SK-N-SH treated with all-trans-retinoic acid at 6 μM for 48 hours (cell line): Measurements from ENCODE around the gene CSNK2A2.

Source experiments
- ATAC-seq: fragments of 200-7000 bp; cut with Tn5 transposase; 3 replicates; pipeline ENCODE4 v1.9.1; 2020; ENCODE audit warnings: mild to moderate bottlenecking, moderate library complexity
- ARNTL ChIP-seq: fragments of 450-650 bp; formaldehyde crosslinking; IDR thresholded peaks from 2 replicates; pipeline ENCODE4 v1.5.0; 2020; ENCODE audit warnings: low read depth, mild to moderate bottlenecking, moderate library complexity, borderline replicate concordance
- CSDC2 ChIP-seq: fragments of 250-450 bp; sonication (Bioruptor Pico); IDR thresholded peaks from 2 replicates; pipeline ENCODE4 v1.5.0; 2020; ENCODE audit warnings: mild to moderate bottlenecking, moderate library complexity
- CSRNP3 ChIP-seq: fragments of 250-450 bp; sonication (Bioruptor Pico); IDR thresholded peaks from 2 replicates; pipeline ENCODE4 v1.5.1; 2021; ENCODE audit warnings: mild to moderate bottlenecking, moderate library complexity
- ESRRG ChIP-seq: fragments of 250-450 bp; sonication (Bioruptor Pico); IDR thresholded peaks from 2 replicates; pipeline ENCODE4 v1.6.1; 2021; ENCODE audit warnings: mild to moderate bottlenecking
- ISL1 ChIP-seq: fragments of 250-450 bp; sonication (Bioruptor Pico); IDR thresholded peaks from 2 replicates; pipeline ENCODE4 v2.1.2; 2022; ENCODE audit warnings: mild to moderate bottlenecking, moderate library complexity
- PPARA ChIP-seq: fragments of 250-450 bp; sonication (Bioruptor Pico); IDR thresholded peaks from 2 replicates; pipeline ENCODE4 v1.5.0; 2020; ENCODE audit warnings: mild to moderate bottlenecking, borderline replicate concordance
- RARB ChIP-seq: fragments of 250-450 bp; sonication (Bioruptor Pico); IDR thresholded peaks from 2 replicates; pipeline ENCODE4 v1.8.0; 2021; ENCODE audit warnings: mild to moderate bottlenecking, moderate library complexity
- SNAI2 ChIP-seq: fragments of 250-450 bp; sonication (Bioruptor Pico); IDR thresholded peaks from 2 replicates; pipeline ENCODE4 v1.5.0; 2020; ENCODE audit warnings: mild to moderate bottlenecking, moderate library complexity
- TCF4 ChIP-seq: fragments of 250-450 bp; sonication (Bioruptor Pico); IDR thresholded peaks from 2 replicates; pipeline ENCODE4 v1.8.0; 2021; ENCODE audit warnings: mild to moderate bottlenecking, moderate library complexity, borderline replicate concordance
- TOX ChIP-seq: fragments of 250-450 bp; sonication (Bioruptor Pico); IDR thresholded peaks from 2 replicates; pipeline ENCODE4 v1.8.0; 2021; ENCODE audit warnings: mild to moderate bottlenecking, moderate library complexity, borderline replicate concordance
- TSHZ2 ChIP-seq: fragments of 250-450 bp; sonication (Bioruptor Pico); IDR thresholded peaks from 2 replicates; pipeline ENCODE4 v1.5.0; 2020; ENCODE audit warnings: mild to moderate bottlenecking, moderate library complexity
- ZFP3 ChIP-seq: fragments of 250-450 bp; sonication (Bioruptor Pico); IDR thresholded peaks from 2 replicates; pipeline ENCODE4 v1.5.0; 2020; ENCODE audit warnings: mild to moderate bottlenecking, moderate library complexity
- ZFP30 ChIP-seq: fragments of 450-650 bp; formaldehyde crosslinking; IDR thresholded peaks from 2 replicates; pipeline ENCODE4 v1.5.0; 2022; ENCODE audit warnings: mild to moderate bottlenecking, moderate library complexity
- ZNF70 ChIP-seq: fragments of 450-650 bp; formaldehyde crosslinking; IDR thresholded peaks from 2 replicates; pipeline ENCODE4 v1.5.0; 2020; ENCODE audit warnings: mild to moderate bottlenecking, moderate library complexity
- ZNF8 ChIP-seq: fragments of 450-650 bp; formaldehyde crosslinking; IDR thresholded peaks from 2 replicates; pipeline ENCODE4 v1.5.0; 2020; ENCODE audit warnings: mild to moderate bottlenecking, moderate library complexity
- TF ChIP-seq, protein P1 (sequence below): fragments of 250-450 bp; sonication (Bioruptor Pico); IDR thresholded peaks from 2 replicates; pipeline ENCODE4 v1.8.0; 2021; ENCODE audit warnings: low read depth, mild to moderate bottlenecking, moderate library complexity, borderline replicate concordance
- TF ChIP-seq, protein P2 (sequence below): fragments of 250-450 bp; sonication (Bioruptor Pico); IDR thresholded peaks from 2 replicates; pipeline ENCODE4 v1.8.0; 2020; ENCODE audit warnings: mild to moderate bottlenecking, moderate library complexity, borderline replicate concordance
- TF ChIP-seq, protein P3 (sequence below): fragments of 250-450 bp; sonication (Bioruptor Pico); IDR thresholded peaks from 2 replicates; pipeline ENCODE4 v1.5.1; 2020; ENCODE audit warnings: low read depth, mild to moderate bottlenecking, moderate library complexity

Gene CSNK2A2

GRCh38 chr16:58217311-58217925, 19.5 kb upstream of the CSNK2A2 start (continued):
- TF ChIP-seq CSRNP3 (CRISPR knock-in tag) (no peak), RARB (no peak)

GRCh38 chr16:58212824-58213655, 15.1 kb upstream of the CSNK2A2 start:
- ATAC-seq: no peak
- TF ChIP-seq RARB: no peak

DNA sequence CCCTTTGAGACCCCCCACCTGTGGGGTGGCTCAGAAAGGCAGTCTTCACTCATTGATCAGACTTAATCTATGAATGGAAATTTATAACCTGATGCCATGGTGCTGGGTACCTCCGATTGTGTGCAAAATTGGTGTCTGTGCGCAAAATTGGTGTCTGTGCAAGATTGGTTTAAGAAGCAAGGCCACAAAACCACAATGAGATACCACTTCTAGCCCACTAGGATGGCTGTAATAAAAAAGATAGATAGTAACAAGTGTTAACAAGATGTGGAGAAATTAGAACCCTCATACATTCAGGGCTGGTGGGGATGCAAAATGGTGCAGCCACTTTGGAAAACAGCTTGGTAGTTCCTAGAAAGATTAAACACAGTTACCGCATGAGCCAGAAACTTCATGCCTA, 13.9 kb upstream of the CSNK2A2 start:
- no peak for ATAC-seq
- TF ChIP-seq ZFP3 (CRISPR knock-in tag) (no peak), ZNF70 (CRISPR knock-in tag) (no peak), PPARA (CRISPR knock-in tag) (no peak), RARB (no peak), TOX (no peak), ARNTL (CRISPR knock-in tag) (no peak), ZFP30 (CRISPR knock-in tag) (no peak), ISL1 (CRISPR knock-in tag) (no peak), ESRRG (CRISPR knock-in tag) (no peak)
- TF ChIP-seq, protein P1, sequence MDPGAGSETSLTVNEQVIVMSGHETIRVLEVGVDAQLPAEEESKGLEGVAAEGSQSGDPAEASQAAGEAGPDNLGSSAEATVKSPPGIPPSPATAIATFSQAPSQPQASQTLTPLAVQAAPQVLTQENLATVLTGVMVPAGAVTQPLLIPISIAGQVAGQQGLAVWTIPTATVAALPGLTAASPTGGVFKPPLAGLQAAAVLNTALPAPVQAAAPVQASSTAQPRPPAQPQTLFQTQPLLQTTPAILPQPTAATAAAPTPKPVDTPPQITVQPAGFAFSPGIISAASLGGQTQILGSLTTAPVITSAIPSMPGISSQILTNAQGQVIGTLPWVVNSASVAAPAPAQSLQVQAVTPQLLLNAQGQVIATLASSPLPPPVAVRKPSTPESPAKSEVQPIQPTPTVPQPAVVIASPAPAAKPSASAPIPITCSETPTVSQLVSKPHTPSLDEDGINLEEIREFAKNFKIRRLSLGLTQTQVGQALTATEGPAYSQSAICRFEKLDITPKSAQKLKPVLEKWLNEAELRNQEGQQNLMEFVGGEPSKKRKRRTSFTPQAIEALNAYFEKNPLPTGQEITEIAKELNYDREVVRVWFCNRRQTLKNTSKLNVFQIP (CRISPR knock-in tag): no peak
- TF ChIP-seq, protein P2, sequence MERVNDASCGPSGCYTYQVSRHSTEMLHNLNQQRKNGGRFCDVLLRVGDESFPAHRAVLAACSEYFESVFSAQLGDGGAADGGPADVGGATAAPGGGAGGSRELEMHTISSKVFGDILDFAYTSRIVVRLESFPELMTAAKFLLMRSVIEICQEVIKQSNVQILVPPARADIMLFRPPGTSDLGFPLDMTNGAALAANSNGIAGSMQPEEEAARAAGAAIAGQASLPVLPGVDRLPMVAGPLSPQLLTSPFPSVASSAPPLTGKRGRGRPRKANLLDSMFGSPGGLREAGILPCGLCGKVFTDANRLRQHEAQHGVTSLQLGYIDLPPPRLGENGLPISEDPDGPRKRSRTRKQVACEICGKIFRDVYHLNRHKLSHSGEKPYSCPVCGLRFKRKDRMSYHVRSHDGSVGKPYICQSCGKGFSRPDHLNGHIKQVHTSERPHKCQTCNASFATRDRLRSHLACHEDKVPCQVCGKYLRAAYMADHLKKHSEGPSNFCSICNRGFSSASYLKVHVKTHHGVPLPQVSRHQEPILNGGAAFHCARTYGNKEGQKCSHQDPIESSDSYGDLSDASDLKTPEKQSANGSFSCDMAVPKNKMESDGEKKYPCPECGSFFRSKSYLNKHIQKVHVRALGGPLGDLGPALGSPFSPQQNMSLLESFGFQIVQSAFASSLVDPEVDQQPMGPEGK: no peak

- no peak for TF ChIP-seq RARB
- TF ChIP-seq, all 23 proteins: peak for 0
- ATAC-seq: no peak
Measured at GRCh38 chr16:58211245-58211644, 13.3 kb upstream of the CSNK2A2 start.

GRCh38 chr16:58205276-58206036, 7.5 kb upstream of the CSNK2A2 start:
- ATAC-seq: no peak
- TF ChIP-seq, protein P3, sequence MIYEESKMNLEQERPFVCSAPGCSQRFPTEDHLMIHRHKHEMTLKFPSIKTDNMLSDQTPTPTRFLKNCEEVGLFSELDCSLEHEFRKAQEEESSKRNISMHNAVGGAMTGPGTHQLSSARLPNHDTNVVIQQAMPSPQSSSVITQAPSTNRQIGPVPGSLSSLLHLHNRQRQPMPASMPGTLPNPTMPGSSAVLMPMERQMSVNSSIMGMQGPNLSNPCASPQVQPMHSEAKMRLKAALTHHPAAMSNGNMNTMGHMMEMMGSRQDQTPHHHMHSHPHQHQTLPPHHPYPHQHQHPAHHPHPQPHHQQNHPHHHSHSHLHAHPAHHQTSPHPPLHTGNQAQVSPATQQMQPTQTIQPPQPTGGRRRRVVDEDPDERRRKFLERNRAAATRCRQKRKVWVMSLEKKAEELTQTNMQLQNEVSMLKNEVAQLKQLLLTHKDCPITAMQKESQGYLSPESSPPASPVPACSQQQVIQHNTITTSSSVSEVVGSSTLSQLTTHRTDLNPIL (CRISPR knock-in tag): no peak
- TF ChIP-seq, protein P2: no peak
- TF ChIP-seq PPARA (CRISPR knock-in tag): no peak
- no peak for TF ChIP-seq ISL1 (CRISPR knock-in tag)
- TF ChIP-seq ZFP3 (CRISPR knock-in tag): no peak
- TF ChIP-seq ESRRG (CRISPR knock-in tag): no peak
- TF ChIP-seq CSDC2: no peak
- no peak for TF ChIP-seq CSRNP3 (CRISPR knock-in tag)
- no peak for TF ChIP-seq TCF4 (CRISPR knock-in tag)
- no peak for TF ChIP-seq ZNF70 (CRISPR knock-in tag)
- no peak for TF ChIP-seq ZFP30 (CRISPR knock-in tag)
- no peak for TF ChIP-seq SNAI2
- TF ChIP-seq TSHZ2 (CRISPR knock-in tag): no peak
- no peak for TF ChIP-seq ZNF8 (CRISPR knock-in tag)
- no peak for TF ChIP-seq ARNTL (CRISPR knock-in tag)
